Measurements from ENCODE around the gene KRT86. TPM values are rescaled to one million over a fixed set of nuclear protein-coding genes. Genes with fewer than 3 reads are reported as not detected.
"Not testable (repeated sequence)": the region's sequence is repeated elsewhere in the genome, so short reads cannot be mapped to it uniquely, and the experiment has no call there.

Gene KRT86
- total RNA-seq, 1 donor: under 0.01 TPM

DNA sequence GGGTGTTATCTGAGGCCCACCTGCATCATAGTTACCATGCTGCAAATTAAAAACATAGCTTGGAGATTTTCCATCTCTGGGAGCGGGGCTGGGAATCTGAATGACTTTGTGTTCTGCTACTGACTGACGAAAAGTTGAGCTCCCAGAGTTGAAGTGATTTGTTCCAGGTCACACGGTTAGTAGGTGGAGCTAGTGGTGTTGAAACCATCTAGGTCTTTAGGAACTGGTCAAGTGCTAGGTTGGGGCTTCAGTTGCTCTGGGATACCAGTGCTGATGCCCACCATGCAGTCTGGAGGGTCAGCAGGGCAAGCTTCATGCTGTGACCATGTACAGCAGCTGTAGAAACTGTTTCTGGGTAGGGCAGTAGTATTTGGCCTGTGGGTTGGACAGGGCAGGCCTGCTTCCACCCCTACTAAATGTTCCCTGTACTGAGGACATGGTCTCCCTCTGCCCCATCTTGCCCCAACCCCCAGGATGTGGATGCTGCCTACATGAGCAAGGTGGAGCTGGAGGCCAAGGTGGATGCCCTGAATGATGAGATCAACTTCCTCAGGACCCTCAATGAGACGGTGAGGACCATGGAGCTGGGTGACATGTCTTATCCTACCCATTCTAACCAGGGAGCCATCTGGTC, 36.1 kb upstream of the KRT86 start:
- no peak for DNase-seq (ENCODE audit: low read depth in 2 of 3, low spot score in 2 of 3)

GRCh38 chr12:52238916-52239646, 35.4 kb upstream of the KRT86 start:
- DNase-seq (ENCODE audit: low read depth in 2 of 3, low spot score in 2 of 3): no peak

- DNase-seq (ENCODE audit: low read depth in 2 of 3, low spot score in 2 of 3): no peak
Measured at GRCh38 chr12:52239767-52240166, 34.7 kb upstream of the KRT86 start.

- DNase-seq (ENCODE audit: low read depth in 2 of 3, low spot score in 2 of 3): not testable (repeated sequence)
Measured at GRCh38 chr12:52240247-52240646, 34.2 kb upstream of the KRT86 start.

GRCh38 chr12:52241205-52241842, 33.1 kb upstream of the KRT86 start:
- no peak for DNase-seq (ENCODE audit: low read depth in 2 of 3, low spot score in 2 of 3)

DNA sequence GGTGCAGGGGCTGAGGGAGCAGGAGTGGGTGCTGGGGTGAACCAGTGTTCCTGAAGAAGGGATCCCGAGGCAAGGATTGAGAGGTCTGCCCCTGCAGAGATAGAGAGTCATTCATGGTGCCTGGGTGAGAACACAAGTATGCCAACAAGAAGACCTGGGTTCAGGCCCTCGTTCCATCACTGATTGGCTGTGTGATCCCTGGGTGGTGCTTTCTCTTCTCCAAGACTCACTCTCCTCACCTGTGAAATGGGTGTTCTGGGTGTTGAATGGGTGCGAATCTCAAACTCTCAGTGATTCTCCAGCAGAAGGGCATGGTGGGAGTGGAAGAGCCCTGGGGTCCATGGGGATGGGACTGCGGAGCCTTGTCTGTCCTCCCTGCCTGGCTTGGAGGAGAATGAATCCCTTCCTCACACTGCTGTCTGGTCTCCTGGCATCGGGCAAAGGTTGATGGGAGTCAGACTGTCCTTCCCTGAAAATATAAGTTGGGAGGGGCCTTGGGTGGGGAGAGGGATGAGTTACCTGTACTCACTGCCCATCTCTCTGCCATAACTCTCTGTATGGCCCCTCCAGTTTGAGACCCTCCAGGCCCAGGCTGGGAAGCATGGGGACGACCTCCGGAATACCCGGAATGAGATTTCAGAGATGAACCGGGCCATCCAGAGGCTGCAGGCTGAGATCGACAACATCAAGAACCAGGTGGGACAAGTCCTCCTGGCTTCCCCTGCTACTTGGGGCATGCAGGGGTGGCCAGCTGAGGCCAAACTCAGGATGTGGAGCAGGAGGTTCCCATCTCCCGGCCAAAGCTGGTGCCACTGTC, 31.8 kb upstream of the KRT86 start:
- DNase-seq (ENCODE audit: low read depth in 2 of 3, low spot score in 2 of 3): no peak

DNA sequence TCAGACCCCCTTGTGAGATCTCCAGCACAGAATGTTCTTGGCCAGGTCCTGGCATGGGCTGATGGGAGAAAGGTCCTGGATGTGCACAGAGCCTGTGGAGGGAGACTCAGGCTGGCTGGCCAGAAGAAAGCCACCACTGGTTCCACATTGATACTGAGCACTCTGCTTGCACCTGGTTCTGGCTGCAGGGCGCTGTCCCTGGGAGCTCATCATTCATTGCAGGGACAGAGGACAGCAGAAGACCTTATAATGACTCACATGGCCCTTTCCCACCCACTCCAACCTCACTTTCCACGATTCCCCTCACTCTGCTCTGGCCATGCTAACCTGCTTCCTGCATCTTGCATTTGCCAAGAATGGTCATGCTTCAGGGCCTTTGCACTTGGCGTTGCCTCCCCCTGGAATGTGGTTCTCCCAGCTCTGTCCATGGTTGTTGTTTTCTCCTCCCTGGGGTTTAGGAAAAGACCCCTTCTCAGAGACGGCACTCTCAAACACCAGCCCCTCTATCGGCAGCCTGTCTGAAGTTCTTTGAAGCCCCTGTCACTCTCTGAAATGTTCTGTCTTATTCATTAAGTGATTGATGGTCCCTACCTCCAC, 31.1 kb upstream of the KRT86 start:
- DNase-seq (ENCODE audit: low read depth in 2 of 3, low spot score in 2 of 3): no peak

GRCh38 chr12:52243856-52244614, 30.4 kb upstream of the KRT86 start:
- peak in 2 of 3 donors; percentile 92 to 94 for DNase-seq (ENCODE audit: low read depth in 2 of 3, low spot score in 2 of 3)

GRCh38 chr12:52244615-52244994, 29.8 kb upstream of the KRT86 start:
- DNase-seq (ENCODE audit: low read depth in 2 of 3, low spot score in 2 of 3): peak in 2 of 3 donors; percentile 54 to 65

DNA sequence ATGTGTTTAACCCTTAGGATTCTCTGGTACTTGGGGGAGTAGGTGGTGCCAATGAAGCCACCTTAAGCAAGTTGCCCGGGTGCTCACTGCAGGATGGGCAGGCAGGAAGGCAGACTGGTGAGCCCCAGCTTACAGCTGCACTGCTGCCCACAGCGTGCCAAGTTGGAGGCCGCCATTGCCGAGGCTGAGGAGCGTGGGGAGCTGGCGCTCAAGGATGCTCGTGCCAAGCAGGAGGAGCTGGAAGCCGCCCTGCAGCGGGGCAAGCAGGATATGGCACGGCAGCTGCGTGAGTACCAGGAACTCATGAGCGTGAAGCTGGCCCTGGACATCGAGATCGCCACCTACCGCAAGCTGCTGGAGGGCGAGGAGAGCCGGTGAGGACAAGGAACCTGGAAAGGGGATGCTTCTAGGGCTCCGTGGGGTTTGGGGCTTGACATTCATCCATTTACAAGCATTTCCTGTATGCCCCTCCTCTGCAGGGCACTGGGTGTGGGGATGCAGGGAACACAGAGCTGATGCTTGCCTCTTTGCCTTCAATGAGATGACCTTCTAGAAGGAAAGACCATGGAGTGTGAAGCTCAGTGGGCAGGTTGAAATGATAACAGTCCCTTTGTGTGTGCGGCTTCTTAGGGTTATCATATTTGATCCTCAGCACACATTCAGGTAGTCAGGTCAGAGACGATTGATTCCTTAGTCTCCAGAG, 29.0 kb upstream of the KRT86 start:
- DNase-seq (ENCODE audit: low read depth in 2 of 3, low spot score in 2 of 3): no peak

DNA sequence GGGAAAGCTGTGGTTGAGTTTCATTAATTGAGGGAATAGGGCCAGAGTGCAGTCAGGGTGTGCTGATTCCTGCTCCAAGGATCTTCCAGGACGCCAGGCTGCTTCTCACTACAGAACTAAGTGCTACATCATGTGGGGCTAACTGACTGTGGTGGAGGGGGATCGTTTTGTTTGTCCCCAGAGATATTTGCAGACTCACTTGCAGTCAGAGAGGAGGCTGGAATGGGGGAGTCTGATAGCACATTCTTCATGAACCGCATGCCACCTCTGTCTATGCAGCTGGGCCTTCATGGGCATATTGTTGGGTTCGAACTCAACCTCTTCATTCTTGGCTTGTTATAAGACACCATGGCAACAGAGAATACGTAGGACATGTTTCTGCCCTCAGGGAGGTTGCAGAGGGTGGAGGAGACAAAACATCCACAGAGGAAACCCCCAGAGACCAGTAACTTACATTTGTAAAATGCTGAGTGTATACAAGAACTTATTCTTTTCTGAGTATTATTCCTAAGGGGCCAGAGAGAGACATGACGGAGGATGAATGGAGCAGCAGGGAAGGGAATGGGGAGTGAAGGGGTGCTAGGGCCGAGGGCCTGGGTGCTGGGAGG, 28.4 kb upstream of the KRT86 start:
- no peak for DNase-seq (ENCODE audit: low read depth in 2 of 3, low spot score in 2 of 3)

DNA sequence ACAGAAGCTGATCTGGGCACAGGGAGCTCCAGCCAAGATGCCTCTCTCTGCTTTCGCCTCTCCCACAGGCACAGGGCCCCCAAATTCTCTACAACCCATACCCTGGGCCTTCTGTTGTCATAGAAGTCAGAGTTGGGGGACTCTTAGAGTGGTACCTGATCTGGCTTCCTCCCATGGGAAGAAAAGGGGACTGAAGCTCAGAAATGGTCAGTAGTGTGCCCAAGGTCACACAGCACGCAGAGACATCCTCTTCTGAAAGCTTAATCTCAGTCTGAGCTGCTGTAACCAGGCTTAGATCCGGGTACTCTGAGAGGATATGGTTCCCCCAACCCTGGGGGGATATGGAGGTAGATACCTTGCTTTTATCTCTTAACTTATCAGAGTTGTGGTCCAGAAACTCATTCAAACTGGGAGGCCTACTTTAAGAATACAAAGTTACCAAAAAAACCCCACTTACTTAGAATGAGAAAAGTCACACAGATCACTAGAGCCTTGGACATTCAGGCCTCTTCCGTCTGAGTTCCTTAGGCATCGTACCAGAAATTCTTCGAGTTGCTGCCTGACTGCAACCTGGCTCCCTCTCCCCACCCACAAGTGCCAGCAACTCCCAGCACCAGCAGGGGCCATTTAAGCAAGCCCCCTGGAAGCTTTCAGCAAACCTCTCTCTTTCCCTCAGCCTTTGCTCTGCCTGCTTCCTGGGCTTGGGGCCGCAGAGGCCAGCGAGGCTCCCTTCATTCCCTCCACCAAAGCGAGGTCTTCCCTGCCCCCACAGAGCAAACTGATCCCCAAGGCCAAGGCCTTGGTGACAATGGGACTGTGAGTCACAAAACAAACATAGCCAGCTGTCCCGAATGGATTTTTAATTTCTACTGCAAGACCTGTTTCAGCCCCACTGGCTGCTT, 27.5 kb upstream of the KRT86 start:
- no peak for DNase-seq (ENCODE audit: low read depth in 2 of 3, low spot score in 2 of 3)

GRCh38 chr12:52247622-52248540, 26.6 kb upstream of the KRT86 start:
- DNase-seq (ENCODE audit: low read depth in 2 of 3, low spot score in 2 of 3): no peak

GRCh38 chr12:52248541-52249461, 25.6 kb upstream of the KRT86 start:
- DNase-seq (ENCODE audit: low read depth in 2 of 3, low spot score in 2 of 3): no peak

- DNase-seq (ENCODE audit: low read depth in 2 of 3, low spot score in 2 of 3): no peak
Measured at GRCh38 chr12:52249511-52250047, 24.9 kb upstream of the KRT86 start.
